Hepatocyte (in vitro differentiated cells): ENCODE data around the gene CNTNAP2.

Experiments
- CTCF ChIP-seq: fragments of 200-600 bp; sonication (generic); IDR thresholded peaks from 2 replicates; pipeline ENCODE4 v1.5.1; 2016; ENCODE audit warnings: antibody characterized with exemption, mild to moderate bottlenecking; ENCODE audit not compliant: poor library complexity
- EZH2 ChIP-seq: fragments of 200-600 bp; sonication (generic); IDR thresholded peaks from 2 replicates; pipeline ENCODE4 v1.6.1; 2016; ENCODE audit warnings: antibody characterized with exemption, mild to moderate bottlenecking, borderline replicate concordance

GRCh38 chr7:147300293-147300692, 1183.7 kb downstream of the CNTNAP2 start:
- TF ChIP-seq CTCF (no peak), EZH2 (no peak)
